K562 (cell line): ENCODE measurements around the gene HOXC12. TPM values are rescaled to one million over a fixed set of nuclear protein-coding genes. Genes with fewer than 3 reads are reported as not detected.
A peak's percentile ranks its signal among the peaks of the same experiment; 100 is the strongest.

Source experiments
- ADNP ChIP-seq: fragments of 200-800 bp; sonication (Bioruptor generic); IDR thresholded peaks from 2 replicates; pipeline ENCODE4 v1.6.1; 2016; ENCODE audit warnings: missing genetic modification characterization, missing compliant biosample characterization
- C11orf30 ChIP-seq: fragments of 450-650 bp; IDR thresholded peaks from 2 replicates; pipeline ENCODE4 v1.6.1; 2016; ENCODE audit warnings: low read depth, mild to moderate bottlenecking
- CBFB ChIP-seq: sonication (generic); formaldehyde crosslinking; IDR thresholded peaks from 2 replicates; pipeline ENCODE4 v1.4.0; 2020; ENCODE audit warnings: mild to moderate bottlenecking, missing genetic modification reagents
- CC2D1A ChIP-seq: fragments of 450-650 bp; IDR thresholded peaks from 2 replicates; pipeline ENCODE4 v1.6.1; 2017; ENCODE audit warnings: mild to moderate bottlenecking
- EP400 ChIP-seq: fragments of 450-650 bp; IDR thresholded peaks from 2 replicates; pipeline ENCODE4 v1.6.1; 2017; ENCODE audit warnings: antibody characterized with exemption, mild to moderate bottlenecking, moderate library complexity
- HMG20B ChIP-seq: fragments of 250-450 bp; sonication (Bioruptor Pico); IDR thresholded peaks from 2 replicates; pipeline ENCODE4 v1.5.0; 2021; ENCODE audit warnings: mild to moderate bottlenecking
- HNRNPLL ChIP-seq: fragments of 200-400 bp; formaldehyde crosslinking; IDR thresholded peaks from 2 replicates; pipeline ENCODE4 v1.6.1; 2017; ENCODE audit warnings: low read length, low read depth, mild to moderate bottlenecking; ENCODE audit not compliant: poor library complexity, severe bottlenecking
- MED1 ChIP-seq: sonication (generic); formaldehyde crosslinking; IDR thresholded peaks from 2 replicates; pipeline ENCODE4 v1.8.1; 2023; ENCODE audit warnings: missing genetic modification reagents, borderline replicate concordance
- NFE2 ChIP-seq: IDR thresholded peaks from 2 replicates; pipeline ENCODE4 v1.6.1; 2014; ENCODE audit warnings: antibody characterized with exemption, low read depth
- NFIX ChIP-seq: fragments of 250-450 bp; sonication (Bioruptor Pico); IDR thresholded peaks from 2 replicates; pipeline ENCODE4 v1.4.0; 2020; ENCODE audit warnings: low read depth, mild to moderate bottlenecking, moderate library complexity
- POLR3G ChIP-seq: IDR thresholded peaks from 2 replicates; pipeline ENCODE4 v1.6.1; 2011; ENCODE audit not compliant: insufficient read length, insufficient replicate concordance; ENCODE audit errors: extremely low read depth
- SPI1 ChIP-seq: IDR thresholded peaks from 2 replicates; pipeline ENCODE4 v1.6.1; 2011; ENCODE audit warnings: low read depth, low read length, control low read depth, borderline replicate concordance
- SRSF1 ChIP-seq: fragments of 200-400 bp; formaldehyde crosslinking; IDR thresholded peaks from 2 replicates; pipeline ENCODE4 v1.6.1; 2017; ENCODE audit warnings: mild to moderate bottlenecking, low read depth, low read length, moderate library complexity
- TCF3 ChIP-seq: sonication (generic); formaldehyde crosslinking; IDR thresholded peaks from 2 replicates; pipeline ENCODE4 v1.4.0; 2020; ENCODE audit warnings: mild to moderate bottlenecking, missing genetic modification reagents
- TEAD2 ChIP-seq: fragments of 450-650 bp; IDR thresholded peaks from 2 replicates; pipeline ENCODE4 v1.6.1; 2016; ENCODE audit warnings: missing genetic modification characterization, control low read depth, missing compliant biosample characterization
- THRAP3 ChIP-seq: fragments of 450-650 bp; IDR thresholded peaks from 2 replicates; pipeline ENCODE4 v1.6.1; 2016; ENCODE audit warnings: mild to moderate bottlenecking, inconsistent platforms, borderline replicate concordance
- ZKSCAN8 ChIP-seq: fragments of 200-800 bp; sonication (Bioruptor generic); IDR thresholded peaks from 2 replicates; pipeline ENCODE4 v1.6.1; 2016; ENCODE audit warnings: missing genetic modification characterization, missing compliant biosample characterization
- ZNF140 ChIP-seq: fragments of 250-450 bp; sonication (Bioruptor Pico); IDR thresholded peaks from 2 replicates; pipeline ENCODE4 v1.8.0; 2021; ENCODE audit warnings: moderate library complexity, mild to moderate bottlenecking, inconsistent platforms
- ZNF174 ChIP-seq: fragments of 250-450 bp; sonication (Bioruptor Pico); IDR thresholded peaks from 2 replicates; pipeline ENCODE4 v1.4.0; 2020; ENCODE audit warnings: mild to moderate bottlenecking
- ZNF41 ChIP-seq: fragments of 250-450 bp; sonication (Bioruptor Pico); conservative IDR thresholded peaks from 2 replicates; pipeline ENCODE4 v1.4.0; 2020; ENCODE audit warnings: mild to moderate bottlenecking
- ZNF561 ChIP-seq: fragments of 450-650 bp; formaldehyde crosslinking; conservative IDR thresholded peaks from 2 replicates; pipeline ENCODE4 v1.4.0; 2020; ENCODE audit warnings: mild to moderate bottlenecking, moderate library complexity
- ZNF699 ChIP-seq: fragments of 250-450 bp; sonication (Bioruptor Pico); IDR thresholded peaks from 2 replicates; pipeline ENCODE4 v1.8.0; 2021; ENCODE audit warnings: mild to moderate bottlenecking, moderate library complexity; ENCODE audit not compliant: insufficient replicate concordance
- ZNF785 ChIP-seq: fragments of 250-450 bp; sonication (Bioruptor Pico); IDR thresholded peaks from 2 replicates; pipeline ENCODE4 v1.4.0; 2020; ENCODE audit warnings: mild to moderate bottlenecking
- polyA plus RNA-seq, 8 experiments: library from polyadenylated mRNA; depleted of rRNA in 4 of 8; stranded (reverse) in 5 of 8; unstranded in 3 of 8; fragments of >200 nt; fragmentation: Nextera tagmentation in 2 of 8; fragmentation: Illumina TruSeq in 1 of 8; extraction: Ambion mirVana in 2 of 8; extraction: Trizol in 1 of 8; gene quantifications; 2 replicates each; pipeline versions ENCODE4 v1.2.1 to v1.2.3, GENCODE V29; 2011 to 2014; ENCODE audit warnings: inconsistent platforms in 1 of 8, missing spikeins in 1 of 8
- total RNA-seq, 7 experiments: library from RNA; depleted of rRNA in 6 of 7; stranded (reverse); fragments of >200 nt in 6 of 7; fragmentation: Illumina TruSeq in 2 of 7; extraction: Trizol in 2 of 7; gene quantifications; 2 replicates each; pipeline versions ENCODE4 v1.2.1 to v1.2.3, GENCODE V29; 2011 to 2021; ENCODE audit warnings: low replicate concordance in 1 of 7
- TF ChIP-seq, protein P1 (sequence below): sonication (generic); formaldehyde crosslinking; IDR thresholded peaks from 2 replicates; pipeline ENCODE4 v1.8.1; 2023; ENCODE audit warnings: missing genetic modification reagents, mild to moderate bottlenecking, borderline replicate concordance

The HOXC12 gene
- total and polyA plus RNA-seq, 9 of the 15 experiments (the other 6 are each of a cell fraction or from before 2014, with no cell fraction given), result 0.04 to 0.36 (median 0.11) TPM; not detected in 1

GRCh38 chr12:53984901-53985691, 30.4 kb downstream of the HOXC12 start, which contains the start of gene HOXC10 (continued):
- TF ChIP-seq THRAP3 (no peak), MED1 (CRISPR knock-in tag) (no peak), C11orf30 (no peak), ZNF174 (CRISPR knock-in tag) (no peak), ZNF785 (no peak), TCF3 (CRISPR knock-in tag) (no peak), NFIX (CRISPR knock-in tag) (no peak), ZNF561 (CRISPR knock-in tag) (no peak), SPI1 (no peak), ZNF699 (CRISPR knock-in tag) (no peak), CC2D1A (peak; percentile 65), TEAD2 (tag) (no peak), HNRNPLL (no peak), HMG20B (CRISPR knock-in tag) (no peak), ZNF41 (CRISPR knock-in tag) (no peak), SRSF1 (no peak), NFE2 (no peak; the same call in 1 of the 2 replicates), POLR3G (no peak), EP400 (no peak), ZNF140 (CRISPR knock-in tag) (no peak), ADNP (no peak), ZKSCAN8 (CRISPR knock-in tag) (no peak), CBFB (CRISPR knock-in tag) (no peak)
- TF ChIP-seq, protein P1, sequence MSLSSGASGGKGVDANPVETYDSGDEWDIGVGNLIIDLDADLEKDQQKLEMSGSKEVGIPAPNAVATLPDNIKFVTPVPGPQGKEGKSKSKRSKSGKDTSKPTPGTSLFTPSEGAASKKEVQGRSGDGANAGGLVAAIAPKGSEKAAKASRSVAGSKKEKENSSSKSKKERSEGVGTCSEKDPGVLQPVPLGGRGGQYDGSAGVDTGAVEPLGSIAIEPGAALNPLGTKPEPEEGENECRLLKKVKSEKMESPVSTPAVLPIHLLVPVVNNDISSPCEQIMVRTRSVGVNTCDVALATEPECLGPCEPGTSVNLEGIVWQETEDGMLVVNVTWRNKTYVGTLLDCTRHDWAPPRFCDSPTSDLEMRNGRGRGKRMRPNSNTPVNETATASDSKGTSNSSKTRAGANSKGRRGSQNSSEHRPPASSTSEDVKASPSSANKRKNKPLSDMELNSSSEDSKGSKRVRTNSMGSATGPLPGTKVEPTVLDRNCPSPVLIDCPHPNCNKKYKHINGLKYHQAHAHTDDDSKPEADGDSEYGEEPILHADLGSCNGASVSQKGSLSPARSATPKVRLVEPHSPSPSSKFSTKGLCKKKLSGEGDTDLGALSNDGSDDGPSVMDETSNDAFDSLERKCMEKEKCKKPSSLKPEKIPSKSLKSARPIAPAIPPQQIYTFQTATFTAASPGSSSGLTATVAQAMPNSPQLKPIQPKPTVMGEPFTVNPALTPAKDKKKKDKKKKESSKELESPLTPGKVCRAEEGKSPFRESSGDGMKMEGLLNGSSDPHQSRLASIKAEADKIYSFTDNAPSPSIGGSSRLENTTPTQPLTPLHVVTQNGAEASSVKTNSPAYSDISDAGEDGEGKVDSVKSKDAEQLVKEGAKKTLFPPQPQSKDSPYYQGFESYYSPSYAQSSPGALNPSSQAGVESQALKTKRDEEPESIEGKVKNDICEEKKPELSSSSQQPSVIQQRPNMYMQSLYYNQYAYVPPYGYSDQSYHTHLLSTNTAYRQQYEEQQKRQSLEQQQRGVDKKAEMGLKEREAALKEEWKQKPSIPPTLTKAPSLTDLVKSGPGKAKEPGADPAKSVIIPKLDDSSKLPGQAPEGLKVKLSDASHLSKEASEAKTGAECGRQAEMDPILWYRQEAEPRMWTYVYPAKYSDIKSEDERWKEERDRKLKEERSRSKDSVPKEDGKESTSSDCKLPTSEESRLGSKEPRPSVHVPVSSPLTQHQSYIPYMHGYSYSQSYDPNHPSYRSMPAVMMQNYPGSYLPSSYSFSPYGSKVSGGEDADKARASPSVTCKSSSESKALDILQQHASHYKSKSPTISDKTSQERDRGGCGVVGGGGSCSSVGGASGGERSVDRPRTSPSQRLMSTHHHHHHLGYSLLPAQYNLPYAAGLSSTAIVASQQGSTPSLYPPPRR (CRISPR knock-in tag), result no peak
